ENCODE measurements around the gene TOMM6. TPM values are rescaled to one million over a fixed set of nuclear protein-coding genes. Genes with fewer than 3 reads are reported as not detected.

Gene TOMM6

DNA sequence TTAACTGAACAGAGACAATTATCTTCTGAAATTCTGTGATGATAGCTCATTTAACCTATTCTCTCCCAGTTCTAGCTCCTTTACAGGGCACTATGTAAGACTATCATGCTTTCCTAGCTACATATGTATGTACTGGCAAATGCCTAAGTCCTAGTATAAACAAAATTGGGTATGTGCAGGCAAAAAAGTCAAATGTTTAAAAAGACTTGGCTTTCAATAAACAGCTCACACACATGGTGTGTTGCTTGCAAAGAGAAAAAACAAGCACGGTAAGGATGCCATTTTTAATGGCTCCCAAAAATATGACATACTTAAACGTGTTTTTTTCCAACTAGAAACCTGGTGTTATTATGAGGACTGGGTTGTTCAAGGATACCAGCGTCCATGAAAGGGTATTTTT lies 44.8 kb downstream of the TOMM6 start:
- no peaks in the 10 kb centered on the region for H3K36me3 ChIP-seq (ENCODE audit: control insufficient read depth in 1 of 2, insufficient read depth in 2 of 2, low read depth in 1 of 2, low read length in 2 of 2)
- no peak for DNase-seq
- no peak overlapping the region for H3K9ac ChIP-seq (ENCODE audit: low read length)
- H3K4me1 ChIP-seq (ENCODE audit: control insufficient read depth, insufficient read depth, low read depth, low read length), result no peaks in the 10 kb centered on the region
- H2BK12ac ChIP-seq (ENCODE audit: low read length in 2 of 2), result no peak overlapping the region
- H2BK5ac ChIP-seq (ENCODE audit: low read depth, low read length, poor library complexity, severe bottlenecking), result no peak overlapping the region
- no peak overlapping the region for H2BK120ac ChIP-seq (ENCODE audit: low read depth, low read length)
- H3K4ac ChIP-seq (ENCODE audit: low read depth in 1 of 2, low read length in 2 of 2), result no peak overlapping the region
- H3K4me2 ChIP-seq (ENCODE audit: low read length, poor library complexity, severe bottlenecking), result no peak overlapping the region
- no peak overlapping the region for H3K14ac ChIP-seq (ENCODE audit: low read length in 2 of 2)
- H3K18ac ChIP-seq (ENCODE audit: low read depth in 1 of 2, low read length in 2 of 2), result no peak overlapping the region
- no peak overlapping the region for H3K4me3 ChIP-seq (ENCODE audit: insufficient read depth in 1 of 2, low read depth in 1 of 2, low read length in 2 of 2)
- no peak overlapping the region for H2BK15ac ChIP-seq (ENCODE audit: low read depth, poor library complexity, severe bottlenecking)
- H4K8ac ChIP-seq (ENCODE audit: low read length), result no peak overlapping the region
- no peak overlapping the region for H3K23ac ChIP-seq (ENCODE audit: low read length in 2 of 2)
- no peaks in the 10 kb centered on the region for H3K9me3 ChIP-seq (ENCODE audit: control insufficient read depth, low read length)
- no peak overlapping the region for H2AK5ac ChIP-seq (ENCODE audit: low read length, severe bottlenecking)
- H3K27ac ChIP-seq (ENCODE audit: low read length, poor library complexity, severe bottlenecking), result no peak overlapping the region
- 100% methylated on average over 1 of the region's 3 CpGs for WGBS
- no peak overlapping the region for H2AFZ ChIP-seq (ENCODE audit: low read depth, low read length)
- no peak overlapping the region for H4K91ac ChIP-seq (ENCODE audit: low read length)
- H3K79me1 ChIP-seq (replicated peaks; ENCODE audit: low read length, poor library complexity, severe bottlenecking), result peaks cover 1% of the 10 kb centered on the region
- H3K27me3 ChIP-seq (ENCODE audit: control insufficient read depth in 1 of 2, insufficient read depth in 1 of 2, low read length in 2 of 2), result no peaks in the 10 kb centered on the region

DNA sequence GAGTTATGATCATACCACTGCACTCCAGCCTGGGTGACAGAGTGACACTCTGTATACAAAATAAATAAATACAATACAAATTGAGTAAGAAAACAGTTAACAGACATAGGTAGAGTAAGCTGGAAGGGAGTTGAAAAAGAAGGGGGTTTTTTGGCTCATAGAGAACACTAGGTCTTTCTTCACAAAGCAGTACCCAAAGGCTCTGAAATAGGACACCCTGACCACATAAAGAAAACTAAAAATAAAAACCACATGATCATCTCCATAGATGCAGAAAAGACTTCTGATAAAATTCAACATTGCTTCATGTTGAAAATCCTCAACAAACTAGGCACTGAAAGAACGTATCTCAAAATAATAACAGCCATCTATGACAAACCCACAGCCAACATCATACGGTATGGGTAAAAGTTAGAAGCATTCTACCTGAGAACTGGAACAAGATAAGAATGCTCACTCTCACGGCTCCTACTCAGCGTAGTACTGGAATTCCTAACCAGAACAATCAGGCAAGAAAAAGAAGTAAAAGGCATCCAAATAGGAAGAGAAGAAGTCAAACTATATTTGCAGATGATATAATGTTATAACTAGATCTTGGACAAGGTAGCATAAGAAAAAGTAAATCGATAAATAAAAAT lies 48.6 kb downstream of the TOMM6 start:
- H2BK15ac ChIP-seq (ENCODE audit: low read depth, poor library complexity, severe bottlenecking), result no peak overlapping the region
- no peak overlapping the region for H4K91ac ChIP-seq (ENCODE audit: low read length)
- H3K14ac ChIP-seq (ENCODE audit: low read length in 2 of 2), result no peak overlapping the region
- DNase-seq, result peak; percentile 10
- H3K79me1 ChIP-seq (replicated peaks; ENCODE audit: low read length, poor library complexity, severe bottlenecking), result peaks cover 4% of the 10 kb centered on the region
- H3K36me3 ChIP-seq (ENCODE audit: control insufficient read depth in 1 of 2, insufficient read depth in 2 of 2, low read depth in 1 of 2, low read length in 2 of 2), result no peaks in the 10 kb centered on the region
- H2BK120ac ChIP-seq (ENCODE audit: low read depth, low read length), result no peak overlapping the region
- no peak overlapping the region for H3K4ac ChIP-seq (ENCODE audit: low read depth in 1 of 2, low read length in 2 of 2)
- no peak overlapping the region for H2BK12ac ChIP-seq (ENCODE audit: low read length in 2 of 2)
- H2AFZ ChIP-seq (ENCODE audit: low read depth, low read length), result no peak overlapping the region
- H3K27ac ChIP-seq (ENCODE audit: low read length, poor library complexity, severe bottlenecking), result no peak overlapping the region
- no peak overlapping the region for H4K8ac ChIP-seq (ENCODE audit: low read length)
- no peak overlapping the region for H3K4me3 ChIP-seq (ENCODE audit: insufficient read depth in 1 of 2, low read depth in 1 of 2, low read length in 2 of 2)
- no peaks in the 10 kb centered on the region for H3K27me3 ChIP-seq (ENCODE audit: control insufficient read depth in 1 of 2, insufficient read depth in 1 of 2, low read length in 2 of 2)
- no peak overlapping the region for H2BK5ac ChIP-seq (ENCODE audit: low read depth, low read length, poor library complexity, severe bottlenecking)
- H3K23ac ChIP-seq (ENCODE audit: low read length in 2 of 2), result no peak overlapping the region
- no peak overlapping the region for H2AK5ac ChIP-seq (ENCODE audit: low read length, severe bottlenecking)
- WGBS, result 97% methylated on average over 4 of the region's 5 CpGs
- no peaks in the 10 kb centered on the region for H3K9me3 ChIP-seq (ENCODE audit: control insufficient read depth, low read length)
- H3K4me2 ChIP-seq (ENCODE audit: low read length, poor library complexity, severe bottlenecking), result no peak overlapping the region
- H3K18ac ChIP-seq (ENCODE audit: low read depth in 1 of 2, low read length in 2 of 2), result no peak overlapping the region
- no peak overlapping the region for H3K9ac ChIP-seq (ENCODE audit: low read length)
- H3K4me1 ChIP-seq (ENCODE audit: control insufficient read depth, insufficient read depth, low read depth, low read length), result no peaks in the 10 kb centered on the region

DNA sequence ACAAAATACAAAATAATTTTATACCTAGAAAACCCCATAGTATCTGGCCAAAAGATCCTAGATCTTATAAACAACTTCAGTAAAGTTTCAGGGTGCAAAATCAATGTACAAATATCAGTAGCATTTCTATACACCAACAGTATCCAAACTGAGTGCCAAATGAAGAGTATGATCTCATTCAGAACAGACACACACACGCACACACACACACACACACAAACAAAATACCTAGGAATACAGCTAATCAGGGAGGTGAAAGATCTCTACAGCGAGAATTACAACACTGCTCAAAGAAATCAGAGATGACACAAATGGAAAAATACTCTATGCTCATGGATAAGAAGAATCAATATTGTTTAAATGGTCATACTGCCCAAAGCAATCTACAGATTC lies 49.2 kb downstream of the TOMM6 start:
- H3K4ac ChIP-seq (ENCODE audit: low read depth in 1 of 2, low read length in 2 of 2), result no peak overlapping the region
- no peaks in the 10 kb centered on the region for H3K4me1 ChIP-seq (ENCODE audit: control insufficient read depth, insufficient read depth, low read depth, low read length)
- H3K18ac ChIP-seq (ENCODE audit: low read depth in 1 of 2, low read length in 2 of 2), result no peak overlapping the region
- H2AK5ac ChIP-seq (ENCODE audit: low read length, severe bottlenecking), result no peak overlapping the region
- H2BK12ac ChIP-seq (ENCODE audit: low read length in 2 of 2), result no peak overlapping the region
- H2AFZ ChIP-seq (ENCODE audit: low read depth, low read length), result no peak overlapping the region
- no peak overlapping the region for H2BK15ac ChIP-seq (ENCODE audit: low read depth, poor library complexity, severe bottlenecking)
- H3K27me3 ChIP-seq (ENCODE audit: control insufficient read depth in 1 of 2, insufficient read depth in 1 of 2, low read length in 2 of 2), result no peaks in the 10 kb centered on the region
- no peak overlapping the region for H4K8ac ChIP-seq (ENCODE audit: low read length)
- H2BK120ac ChIP-seq (ENCODE audit: low read depth, low read length), result no peak overlapping the region
- H2BK5ac ChIP-seq (ENCODE audit: low read depth, low read length, poor library complexity, severe bottlenecking), result no peak overlapping the region
- DNase-seq, result peak; percentile 39
- H3K4me2 ChIP-seq (ENCODE audit: low read length, poor library complexity, severe bottlenecking), result no peak overlapping the region
- H3K14ac ChIP-seq (ENCODE audit: low read length in 2 of 2), result no peak overlapping the region
- peaks cover 4% of the 10 kb centered on the region for H3K79me1 ChIP-seq (replicated peaks; ENCODE audit: low read length, poor library complexity, severe bottlenecking)
- H3K4me3 ChIP-seq (ENCODE audit: insufficient read depth in 1 of 2, low read depth in 1 of 2, low read length in 2 of 2), result no peak overlapping the region
- no peak overlapping the region for H3K9ac ChIP-seq (ENCODE audit: low read length)
- no peak overlapping the region for H3K27ac ChIP-seq (ENCODE audit: low read length, poor library complexity, severe bottlenecking)
- no peaks in the 10 kb centered on the region for H3K9me3 ChIP-seq (ENCODE audit: control insufficient read depth, low read length)
- H3K36me3 ChIP-seq (ENCODE audit: control insufficient read depth in 1 of 2, insufficient read depth in 2 of 2, low read depth in 1 of 2, low read length in 2 of 2), result no peaks in the 10 kb centered on the region
- H4K91ac ChIP-seq (ENCODE audit: low read length), result no peak overlapping the region
- 67% methylated on average over 1 of the region's 2 CpGs for WGBS
- no peak overlapping the region for H3K23ac ChIP-seq (ENCODE audit: low read length in 2 of 2)

Small RNAs within 50 kb of the gene (small RNA-seq; reads per million reads assigned to genes)
- not detected for gene AL365205.2 (ENCODE audit: low read depth)
- gene AL365205.3 (ENCODE audit: low read depth), result not detected
- not detected for gene RF00393 (ENCODE audit: low read depth)
